HG02870 (cell line): ENCODE data around the gene FKBP1A.
A peak's percentile ranks its signal among the peaks of the same experiment; 100 is the strongest.

ENCODE experiments used
- ATAC-seq: cut with Tn5 transposase; IDR thresholded peaks from one replicate; pipeline ENCODE4 v1.9.1; 2021; ENCODE audit warnings: mild to moderate bottlenecking, moderate library complexity; ENCODE audit not compliant: unreplicated experiment

The FKBP1A gene

DNA sequence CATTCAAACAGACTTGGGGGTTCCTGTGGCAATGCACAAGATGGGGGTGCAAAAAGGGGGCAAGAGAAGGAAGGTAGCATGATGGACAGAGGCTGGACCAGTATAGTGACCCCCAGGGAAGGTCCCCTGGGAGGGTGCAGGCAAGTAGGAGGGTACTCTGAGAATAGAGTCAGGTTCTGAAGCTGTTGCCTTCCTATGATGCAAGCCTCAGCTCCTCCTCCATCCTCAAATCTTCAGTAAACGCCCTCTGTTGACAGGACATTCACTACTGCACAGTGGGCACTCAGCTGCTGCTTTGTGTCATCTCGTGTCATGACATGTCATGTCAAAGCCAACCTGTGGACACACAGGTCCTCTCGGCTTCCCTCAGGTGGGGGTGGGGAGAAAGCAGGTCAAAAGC is 58.1 kb downstream of the FKBP1A start:
- ATAC-seq = no peak

DNA sequence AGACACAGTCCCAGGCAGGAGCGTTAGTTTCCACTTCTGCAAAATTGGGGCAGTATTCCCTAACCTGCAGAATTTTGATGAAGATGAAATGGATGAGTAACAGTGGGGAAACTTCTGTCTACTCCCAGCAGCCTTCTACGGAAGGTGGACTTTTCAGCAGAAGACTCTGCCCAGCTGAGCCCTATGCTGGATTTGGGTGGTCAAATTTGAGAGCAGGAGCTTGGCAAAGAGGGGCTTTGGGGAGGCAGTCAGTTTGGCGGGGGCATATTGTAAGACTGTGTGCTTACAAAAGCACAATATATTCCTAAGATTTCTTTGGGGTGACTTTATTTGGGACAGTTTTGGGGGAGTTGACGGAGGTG is 58.5 kb downstream of the FKBP1A start:
- no peak for ATAC-seq

GRCh38 chr20:1333462-1334369 is 59.1 kb downstream of the FKBP1A start:
- ATAC-seq = no peak

DNA sequence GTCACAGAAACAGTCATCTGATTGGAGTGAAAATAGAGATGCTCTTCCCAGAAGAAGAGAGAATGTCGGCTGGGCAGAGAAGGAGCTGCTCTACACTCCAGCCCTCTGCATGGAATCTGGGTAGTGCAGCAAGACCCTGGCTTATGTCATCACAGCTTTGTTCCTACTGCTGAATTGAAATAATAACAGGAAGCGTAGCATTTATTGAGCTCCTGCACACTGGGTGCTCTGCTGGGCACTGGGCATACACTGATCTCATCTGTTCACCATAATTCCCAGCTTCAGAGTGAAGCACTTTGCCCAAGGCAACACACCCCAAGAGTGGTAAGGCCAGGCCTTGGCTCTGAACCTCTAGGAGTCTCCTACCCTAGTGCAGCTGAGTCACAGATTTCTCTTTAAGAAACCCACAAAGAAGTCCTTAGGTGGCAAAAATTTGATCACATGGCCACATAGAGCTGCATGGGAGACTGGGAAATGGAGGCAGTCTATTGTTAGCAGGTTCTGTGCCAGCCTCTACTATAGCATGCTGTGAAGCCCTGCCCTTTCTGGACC is 60.0 kb downstream of the FKBP1A start:
- no peak for ATAC-seq

- no peak for ATAC-seq
These were observed 60.9 kb downstream of the FKBP1A start for GRCh38 chr20:1331801-1332453.

DNA sequence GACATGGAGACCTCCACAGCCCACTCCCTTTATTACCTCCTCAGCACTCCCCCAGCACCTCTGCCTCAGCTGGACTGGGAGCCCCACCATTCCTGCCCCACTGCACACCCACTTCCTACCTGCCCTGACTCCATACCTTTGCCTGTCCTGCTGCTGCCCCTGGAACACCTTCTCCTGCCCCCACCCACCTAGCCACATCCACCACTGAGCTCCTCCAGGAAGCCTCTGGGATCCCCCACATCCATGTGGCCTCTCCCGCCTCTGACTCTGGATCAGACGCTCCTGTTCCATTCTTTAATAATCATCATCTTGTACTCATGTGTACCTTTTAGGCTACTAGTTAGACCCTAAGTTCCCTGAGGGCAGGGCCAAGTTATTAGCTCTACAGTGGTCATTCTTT is 61.8 kb downstream of the FKBP1A start:
- ATAC-seq = no peak

DNA sequence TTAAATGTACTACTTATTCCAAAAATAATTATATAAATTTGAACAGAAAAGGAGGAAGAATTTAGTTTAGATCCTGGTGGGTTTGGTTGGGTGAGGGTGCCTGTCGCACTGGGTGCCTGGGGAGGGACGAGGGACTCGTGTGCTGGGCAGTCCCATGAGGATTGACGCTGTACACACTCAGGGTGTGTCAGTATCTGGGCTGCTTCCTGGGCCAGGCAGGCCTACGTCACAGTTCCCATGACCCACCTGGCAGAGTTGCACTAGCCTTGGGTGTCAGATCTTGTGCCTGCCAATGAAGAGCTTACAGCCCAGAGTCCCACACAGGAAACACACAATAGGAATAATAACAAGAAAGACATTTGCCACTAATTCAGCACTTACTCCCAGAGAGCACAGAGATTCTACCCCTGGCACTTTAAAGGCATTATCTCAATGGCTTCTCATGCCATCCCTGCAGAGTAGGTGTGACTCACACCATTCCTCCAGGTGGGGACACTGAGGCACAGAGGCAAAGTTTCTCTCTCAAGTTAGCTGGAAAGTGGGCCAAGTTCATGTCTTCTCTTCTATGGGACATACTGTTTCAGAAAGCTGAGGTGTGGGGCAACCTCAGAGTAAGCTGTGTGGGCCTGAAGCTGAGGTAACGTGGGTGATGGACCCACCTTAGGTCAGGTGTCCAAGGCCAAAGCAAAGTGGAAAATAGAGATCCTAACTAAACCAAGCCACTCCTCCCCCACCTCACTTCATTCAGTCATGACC is 62.6 kb downstream of the FKBP1A start:
- ATAC-seq = no peak

GRCh38 chr20:1328680-1329330 is 64.0 kb downstream of the FKBP1A start, which contains the start of gene SDCBP2:
Gene SDCBP2 (minus strand): TSS chr20:1329139. CDS start chr20:1320416, 8,723 bp downstream.
- no peak for ATAC-seq

GRCh38 chr20:1327827-1328679 is 64.8 kb downstream of the FKBP1A start:
- no peak for ATAC-seq

GRCh38 chr20:1327241-1327653 is 65.6 kb downstream of the FKBP1A start:
- no peak for ATAC-seq

DNA sequence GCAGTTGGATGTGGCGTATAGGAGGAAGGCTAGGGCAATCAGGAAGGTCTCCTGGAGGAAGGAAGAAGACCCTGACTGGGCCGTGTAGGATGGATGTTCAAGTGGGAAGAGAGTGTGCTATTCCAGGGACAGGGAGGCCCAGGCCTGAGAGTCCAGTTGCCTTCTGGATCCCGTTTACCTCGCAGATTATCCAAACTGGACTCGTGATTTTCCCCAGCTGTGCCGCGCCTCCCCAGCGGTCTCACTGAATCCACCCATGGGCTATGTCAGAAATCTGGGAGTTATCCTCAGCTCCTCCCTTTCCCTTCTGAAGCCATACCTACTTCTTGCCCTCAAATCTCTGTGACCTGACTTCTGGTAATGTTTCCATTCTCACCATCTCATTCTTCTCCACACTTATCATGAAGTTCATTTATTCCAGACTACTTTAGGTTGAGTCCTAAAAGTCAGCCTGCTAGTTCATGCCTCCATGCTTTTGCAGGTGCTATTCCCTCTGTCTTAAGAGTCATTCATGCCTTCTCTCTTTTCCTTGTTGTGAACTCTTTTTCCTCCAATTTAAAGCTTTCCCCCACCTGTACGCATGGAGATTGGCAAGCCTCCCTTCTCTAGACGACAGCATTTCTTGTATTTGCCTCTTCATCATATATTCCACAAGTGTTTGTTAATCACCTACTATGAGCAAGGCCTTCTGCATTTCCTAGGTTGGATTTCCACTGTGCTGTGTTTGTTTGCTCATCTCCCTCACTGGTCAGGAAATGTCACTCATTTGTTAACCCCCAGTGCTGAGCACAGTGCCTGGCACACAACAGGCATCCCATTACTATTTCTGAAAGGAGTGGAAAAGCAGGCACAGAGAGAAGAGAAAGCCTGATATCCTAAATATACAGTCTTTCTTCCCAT is 66.6 kb downstream of the FKBP1A start:
- ATAC-seq = no peak

GRCh38 chr20:1325173-1326030 is 67.5 kb downstream of the FKBP1A start:
- peak; percentile 84 for ATAC-seq

DNA sequence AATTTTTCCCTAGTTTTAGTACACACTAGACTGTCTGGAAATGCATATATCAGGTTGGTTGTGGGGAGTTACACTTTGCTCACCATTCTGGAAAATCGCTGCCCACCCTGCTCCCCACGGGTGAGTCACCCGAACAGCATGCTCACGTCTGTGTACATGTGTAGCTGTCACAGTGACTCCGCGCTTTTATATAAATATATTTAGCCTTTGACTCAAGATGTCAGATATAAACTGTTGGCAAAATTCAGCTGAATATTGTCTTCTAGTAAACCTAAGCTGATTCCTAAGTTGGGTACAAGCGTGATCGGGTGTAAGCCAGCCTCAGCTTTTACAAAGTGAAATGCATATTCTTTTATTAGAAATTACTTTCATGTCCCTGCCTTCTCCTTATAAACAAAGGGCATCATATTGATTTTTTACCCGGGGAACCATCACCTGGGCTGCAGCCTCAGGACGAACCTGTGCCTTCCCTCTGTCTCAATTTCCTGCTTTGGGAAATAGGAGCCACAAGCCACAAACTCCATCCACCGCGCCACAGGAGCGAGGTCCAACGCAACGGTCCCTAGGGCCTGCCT is 68.2 kb downstream of the FKBP1A start:
- no peak for ATAC-seq

DNA sequence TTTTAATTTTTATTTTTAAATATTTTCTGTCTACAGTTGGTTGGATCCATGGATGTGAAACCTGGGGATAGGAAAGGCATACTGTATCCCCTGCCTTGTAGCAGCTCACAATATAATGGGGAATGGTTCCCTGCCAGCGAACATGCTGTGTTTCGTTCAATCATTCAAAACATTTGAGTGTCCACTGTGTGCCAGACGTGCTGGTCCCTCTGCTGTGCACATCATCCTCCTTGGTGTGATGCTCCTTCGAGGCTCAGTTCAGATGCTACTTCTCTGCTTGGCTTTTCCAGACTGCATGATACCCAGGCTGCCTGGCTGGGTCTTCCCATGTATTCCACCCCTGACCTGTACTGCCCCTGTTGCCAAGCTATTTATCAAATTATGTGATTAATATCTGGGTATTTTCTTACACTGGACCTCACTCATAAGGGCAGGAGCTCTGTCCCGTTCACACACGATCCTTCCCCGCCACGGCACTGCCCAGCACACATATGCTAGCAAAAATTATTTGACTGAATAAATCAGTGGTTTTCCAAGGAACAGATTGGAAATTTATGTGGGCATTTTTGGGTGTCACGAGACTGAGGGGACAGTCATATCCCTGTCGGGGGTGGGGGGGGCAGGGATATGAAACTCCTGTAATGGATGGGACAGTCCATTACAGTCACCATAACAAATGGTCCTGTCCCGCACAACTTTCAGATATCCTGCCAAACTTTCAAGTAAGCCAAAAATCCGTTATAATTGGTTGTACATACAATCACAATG is 68.8 kb downstream of the FKBP1A start:
- no peak for ATAC-seq

DNA sequence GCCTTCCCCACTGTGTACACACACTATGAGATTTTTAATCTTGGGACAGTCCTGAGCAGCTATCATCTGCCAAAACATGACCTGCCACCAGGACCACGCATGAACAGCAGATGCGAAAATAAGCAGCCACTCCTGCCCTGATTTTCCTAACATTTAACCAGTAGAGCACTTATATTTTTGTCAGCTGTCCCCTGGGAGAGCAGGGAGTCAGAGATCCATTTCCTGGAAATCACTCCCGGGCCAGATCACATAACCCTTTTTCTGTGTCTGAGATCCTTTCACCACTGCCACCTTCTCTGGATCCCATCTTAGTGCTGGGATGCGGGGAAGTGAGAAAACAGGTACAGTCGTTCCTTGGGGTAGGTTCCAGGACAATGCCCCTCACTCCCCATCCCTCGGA is 69.6 kb downstream of the FKBP1A start:
- ATAC-seq = no peak

GRCh38 chr20:1322511-1323245 is 70.2 kb downstream of the FKBP1A start:
- ATAC-seq = no peak
